ENCODE results near the gene UBE2D2.

- TF ChIP-seq CEBPB (IDR thresholded peaks at IDR 0.05) (no peak), NFIC (IDR thresholded peaks at IDR 0.05) (peak; percentile 37; the same call in 1 of the 2 replicates), REST (IDR thresholded peaks at IDR 0.05; ENCODE audit: low read depth) (no peak), MAX (IDR thresholded peaks at IDR 0.05) (peak; percentile 43; the same call in 1 of the 2 replicates), FOXM1 (IDR thresholded peaks at IDR 0.05; ENCODE audit: borderline replicate concordance, low read depth) (peak; percentile 50; the same call in 1 of the 2 replicates), YY1 (IDR thresholded peaks at IDR 0.05; ENCODE audit: low read depth) (no peak), EP300 (IDR thresholded peaks at IDR 0.05; ENCODE audit: borderline replicate concordance) (peak; percentile 56; the same call in 1 of the 2 replicates), EGR1 (IDR thresholded peaks at IDR 0.05) (no peak), CREB1 (IDR thresholded peaks at IDR 0.05; ENCODE audit: low read depth) (0 out of 2 replicates have a peak, but pooled peaks have one; percentile 6), TCF12 (IDR thresholded peaks at IDR 0.05; ENCODE audit: low read depth) (peak; percentile 70; the same call in 1 of the 2 replicates)
- TF ChIP-seq, protein P1, sequence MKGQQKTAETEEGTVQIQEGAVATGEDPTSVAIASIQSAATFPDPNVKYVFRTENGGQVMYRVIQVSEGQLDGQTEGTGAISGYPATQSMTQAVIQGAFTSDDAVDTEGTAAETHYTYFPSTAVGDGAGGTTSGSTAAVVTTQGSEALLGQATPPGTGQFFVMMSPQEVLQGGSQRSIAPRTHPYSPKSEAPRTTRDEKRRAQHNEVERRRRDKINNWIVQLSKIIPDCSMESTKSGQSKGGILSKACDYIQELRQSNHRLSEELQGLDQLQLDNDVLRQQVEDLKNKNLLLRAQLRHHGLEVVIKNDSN (IDR thresholded peaks at IDR 0.05) = no peak
These were observed 77.1 kb downstream of the UBE2D2 start for GRCh38 chr5:139638090-139638735.
